GM11168 (cell line): ENCODE results near the gene TENT5C.

Experiments used
- in situ Hi-C: fragments of 300-500 bp; cut with MboI; formaldehyde crosslinking; loops from one replicate; pipeline ENCODE4 v1.12.0; 2022; ENCODE audit warnings: low sequenced_read_pairs; ENCODE audit not compliant: unreplicated experiment

TENT5C gene

DNA sequence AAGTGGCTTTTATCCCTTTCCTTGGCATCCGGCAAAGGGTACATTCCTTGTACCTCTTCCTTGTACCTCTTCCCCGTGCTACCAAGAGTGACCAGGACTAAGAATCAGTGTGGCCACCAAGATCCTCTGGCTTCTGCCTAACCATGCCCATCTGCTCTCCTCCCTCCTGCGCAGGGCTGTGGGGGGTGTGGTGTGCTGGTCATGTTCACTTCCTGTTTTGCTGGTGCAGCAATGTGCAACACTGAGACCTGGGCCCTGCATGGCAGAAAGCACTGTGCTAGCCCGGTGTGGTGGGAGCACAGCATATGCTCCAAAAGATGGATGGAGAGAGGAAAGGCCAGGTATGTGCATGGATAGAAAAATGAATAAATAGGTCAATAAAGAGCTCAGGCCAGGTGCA, 33.3 kb upstream of the TENT5C start:
- in situ Hi-C loops, result no loop called here

DNA sequence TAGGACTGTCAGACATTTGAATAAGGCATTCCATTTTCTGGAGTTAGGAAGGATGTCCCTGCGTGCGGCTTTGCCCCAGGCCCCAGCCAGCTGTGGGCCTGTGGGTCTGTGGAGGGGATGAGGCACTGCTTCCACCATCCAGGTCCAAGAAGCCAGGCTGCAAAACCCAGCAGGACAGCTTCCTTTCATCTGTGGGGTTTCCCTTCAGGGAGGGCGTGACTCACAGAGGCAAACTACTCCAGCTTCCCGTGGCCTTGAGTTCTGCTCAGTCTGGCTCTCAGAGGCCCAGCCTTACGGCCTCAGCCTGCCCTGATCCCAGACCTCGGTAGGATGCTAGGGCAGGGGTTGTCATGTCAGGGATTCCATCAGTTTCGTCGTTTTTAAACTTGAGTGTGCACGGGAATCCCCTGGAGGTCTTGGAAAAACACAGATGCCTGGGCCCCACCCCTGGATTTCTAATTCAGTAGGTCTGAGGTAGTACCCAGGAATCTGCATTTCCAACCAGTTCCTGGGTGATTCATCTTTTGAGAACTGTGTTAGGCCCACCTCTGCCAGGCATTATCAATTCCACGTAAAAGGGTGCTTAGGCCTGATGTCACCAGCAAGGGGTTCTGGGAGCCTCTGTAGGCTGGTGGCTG, 32.3 kb upstream of the TENT5C start:
- in situ Hi-C loops, result no loop called here

DNA sequence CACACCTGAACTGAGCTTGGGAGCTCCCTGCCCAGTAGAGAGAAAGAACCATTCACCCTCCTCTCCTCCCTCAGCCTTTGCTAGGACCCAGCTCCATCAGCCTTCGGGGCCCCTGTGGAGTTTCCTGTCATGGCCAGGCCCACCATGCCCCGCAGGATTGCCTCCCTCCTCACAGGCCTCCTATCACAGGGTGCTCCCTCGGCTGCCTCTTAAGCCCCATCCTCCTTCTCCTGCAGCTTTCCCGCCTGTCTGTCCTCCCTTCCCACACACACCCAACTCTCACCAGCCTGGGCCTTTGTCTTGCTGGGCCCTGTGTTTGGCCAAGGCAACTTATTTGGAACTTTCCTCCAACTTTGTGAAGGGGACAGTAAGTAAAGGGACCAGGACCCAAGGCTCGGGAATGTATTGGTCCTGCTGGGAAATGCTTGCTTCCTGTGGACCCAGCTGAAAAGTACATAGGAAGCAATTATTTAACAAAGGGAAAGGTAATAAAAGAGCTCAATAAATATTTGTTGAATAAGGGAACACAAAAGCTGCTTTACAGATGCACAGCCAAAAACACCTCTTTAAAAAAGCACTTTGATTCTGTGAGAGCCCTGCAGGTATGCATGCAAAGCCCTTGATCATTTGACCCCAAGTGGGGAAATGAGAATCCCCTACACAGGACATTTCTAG, 31.6 kb upstream of the TENT5C start:
- in situ Hi-C loops, result no loop called here

DNA sequence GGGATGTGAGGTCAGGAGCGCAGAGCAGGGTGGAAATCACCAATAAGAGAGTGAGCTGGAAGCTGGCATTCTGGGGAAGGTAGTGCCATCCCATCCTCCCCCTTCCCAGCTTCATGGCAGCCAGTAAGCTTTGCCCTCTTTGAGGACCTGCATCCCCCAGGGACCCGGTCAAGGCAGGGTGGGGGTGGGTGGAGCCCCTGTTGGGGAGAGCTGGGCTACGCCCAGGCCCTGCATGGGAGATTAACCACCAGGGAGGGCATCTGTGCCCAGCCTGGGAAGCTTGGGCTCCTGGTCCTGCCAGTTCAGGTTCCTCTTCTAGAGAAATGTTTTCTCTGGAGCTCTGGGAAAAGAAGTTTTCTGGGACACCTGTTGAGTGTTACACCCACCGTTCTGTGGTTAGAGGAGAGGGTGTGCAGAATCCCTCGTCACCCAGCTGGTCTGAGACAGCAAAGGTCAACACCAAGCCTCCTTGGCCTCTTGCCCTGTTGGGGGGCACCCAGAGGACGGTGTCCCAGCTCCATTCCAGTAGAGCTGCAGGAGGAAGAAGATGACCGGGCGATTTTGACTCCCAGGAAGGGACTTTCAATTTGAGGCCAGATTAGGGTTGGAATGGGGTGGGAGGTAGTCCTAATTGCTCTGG, 30.1 kb upstream of the TENT5C start:
- in situ Hi-C loops, result no loop called here

DNA sequence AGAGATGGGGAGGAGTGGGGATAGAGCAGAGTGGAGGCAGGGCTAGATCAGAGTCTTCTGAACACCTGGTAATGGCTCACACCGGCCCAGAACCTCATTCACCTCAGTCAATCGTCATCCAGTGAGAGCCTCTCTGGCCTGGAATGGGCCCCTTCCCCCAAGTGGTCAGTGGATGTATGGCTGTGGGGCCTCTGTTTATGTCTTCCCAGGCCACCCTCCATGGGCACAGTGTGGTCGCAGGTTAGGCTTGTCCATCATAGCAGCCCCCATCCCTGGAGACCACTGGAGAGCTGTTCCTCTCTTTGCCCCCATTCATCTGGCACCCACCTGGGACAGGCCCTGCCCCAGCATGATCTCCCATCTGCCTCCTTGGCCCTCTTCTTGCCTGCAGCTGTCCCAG, 29.6 kb upstream of the TENT5C start:
- in situ Hi-C loops, result no loop called here

DNA sequence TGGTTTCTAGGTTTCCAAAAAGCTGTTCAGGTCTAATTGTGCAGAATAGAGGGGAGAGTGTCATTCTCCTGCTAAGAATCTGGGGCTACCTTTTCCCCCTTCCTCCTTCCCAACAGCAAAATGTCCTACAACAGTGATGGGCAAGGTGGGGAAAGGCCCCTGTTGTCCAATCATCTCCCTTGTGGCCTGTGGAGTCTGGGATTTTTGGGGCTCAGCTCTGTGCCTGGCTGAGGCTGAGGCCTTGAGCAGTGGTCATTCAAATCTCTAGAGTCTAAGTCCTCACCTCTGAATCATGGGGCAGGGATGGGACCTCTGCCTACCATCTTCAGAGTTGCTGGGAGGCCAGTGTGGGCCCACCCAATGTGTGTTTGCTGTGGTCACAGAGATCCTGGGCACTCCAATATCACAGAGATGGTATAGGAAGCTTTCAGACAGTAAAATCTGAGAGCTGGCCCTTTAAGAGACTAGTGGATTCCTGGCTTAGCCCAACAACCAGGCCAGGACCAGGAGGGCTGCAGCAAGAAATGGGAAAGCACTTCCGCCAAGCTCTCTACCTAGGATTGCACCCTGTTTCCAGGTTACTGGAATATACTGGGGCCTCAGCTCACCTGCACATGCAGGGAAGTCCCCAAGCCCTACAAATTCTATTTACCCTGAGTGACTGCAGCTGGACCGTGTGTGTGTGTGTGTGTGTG, 28.5 kb upstream of the TENT5C start:
- in situ Hi-C loops, result no loop called here

DNA sequence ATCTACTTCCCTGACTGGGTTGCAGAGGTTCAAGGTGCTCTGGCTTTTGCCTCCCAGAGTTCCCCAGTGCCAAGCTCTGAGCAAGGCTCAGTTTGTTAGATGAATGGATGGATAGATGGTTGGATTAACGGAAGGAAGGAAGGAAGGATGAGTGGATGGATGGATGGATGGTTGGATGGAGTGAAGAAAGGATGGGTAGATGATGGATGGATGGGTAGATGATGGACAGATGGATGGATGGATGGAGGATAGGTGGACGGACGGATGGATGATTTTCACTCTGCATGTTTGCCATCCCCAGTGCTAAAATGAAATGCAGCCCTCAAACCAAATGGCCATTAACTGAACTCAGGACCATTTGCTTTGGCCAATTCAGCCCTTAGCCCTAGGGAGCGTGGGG, 27.4 kb upstream of the TENT5C start:
- in situ Hi-C loops, result no loop called here

DNA sequence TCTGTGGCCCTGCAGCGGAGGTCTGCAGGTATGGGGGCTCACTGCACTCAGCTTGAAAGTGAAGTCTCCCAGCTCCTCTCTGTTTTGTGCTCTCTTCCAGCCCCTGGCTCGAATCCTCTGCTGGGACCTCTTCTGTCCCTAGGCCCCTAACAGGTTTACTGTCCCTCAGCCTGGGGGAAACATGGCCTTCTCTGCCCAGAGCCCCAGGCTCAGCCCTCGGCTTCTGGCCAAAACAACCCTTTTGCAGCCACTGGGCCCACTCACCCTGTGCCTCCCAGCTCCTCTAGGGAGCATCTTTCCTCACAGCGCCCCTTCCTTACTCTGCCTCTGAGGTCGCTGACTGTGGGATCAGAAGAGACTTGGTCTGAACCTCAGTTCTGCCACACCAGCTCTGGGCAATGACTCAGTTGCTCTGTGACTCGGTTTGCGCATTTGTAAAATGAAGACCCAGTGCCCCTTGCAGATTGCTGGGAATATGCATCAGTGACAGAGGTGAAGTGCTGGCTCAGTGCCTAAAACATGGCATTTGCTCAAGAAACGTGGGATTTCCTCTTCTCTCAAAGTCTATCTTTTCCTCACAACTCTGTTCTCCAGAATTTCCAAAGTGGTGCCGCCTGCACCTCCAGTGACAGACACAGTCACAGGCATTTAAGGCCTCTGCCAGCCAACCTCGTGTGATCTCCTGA, 26.5 kb upstream of the TENT5C start:
- in situ Hi-C loops, result no loop called here

DNA sequence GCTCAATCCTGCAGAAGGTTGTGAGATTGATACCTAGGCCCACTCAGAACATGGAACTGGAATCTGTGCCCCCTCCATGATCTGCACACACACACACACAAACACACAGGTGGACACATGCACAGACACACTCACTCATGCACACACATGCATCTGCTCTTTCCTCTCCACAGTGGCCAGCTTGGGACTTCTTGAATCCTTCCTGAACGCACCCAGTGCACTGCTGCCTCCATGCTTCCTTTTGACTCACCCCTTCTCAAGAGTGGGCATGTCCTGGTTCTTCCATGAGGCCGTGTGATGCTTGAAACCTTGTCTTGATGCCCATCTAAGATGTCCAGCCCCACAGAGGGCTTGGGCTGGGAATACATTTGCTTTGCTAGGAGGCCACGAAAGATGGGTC, 25.4 kb upstream of the TENT5C start:
- in situ Hi-C loops, result no loop called here

DNA sequence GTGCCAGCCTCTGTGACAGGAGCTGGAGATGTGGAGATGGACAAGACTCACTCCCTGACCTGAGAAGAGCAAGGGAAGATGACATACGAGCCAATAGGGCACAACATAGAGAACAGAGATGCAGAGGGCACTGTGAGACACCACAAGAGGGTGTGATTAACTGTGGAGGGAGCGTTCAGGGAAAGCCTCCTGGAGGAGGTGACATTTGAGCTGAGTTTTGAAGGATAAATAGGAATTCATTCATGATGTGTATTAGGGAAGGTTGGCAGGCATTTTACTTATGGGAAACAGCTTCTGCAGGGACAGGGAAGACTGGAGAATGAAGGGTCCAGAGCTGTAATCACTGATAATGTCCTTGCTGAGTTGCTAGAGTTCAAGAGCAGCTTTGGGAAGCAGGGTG, 25.0 kb upstream of the TENT5C start:
- in situ Hi-C loops, result no loop called here

DNA sequence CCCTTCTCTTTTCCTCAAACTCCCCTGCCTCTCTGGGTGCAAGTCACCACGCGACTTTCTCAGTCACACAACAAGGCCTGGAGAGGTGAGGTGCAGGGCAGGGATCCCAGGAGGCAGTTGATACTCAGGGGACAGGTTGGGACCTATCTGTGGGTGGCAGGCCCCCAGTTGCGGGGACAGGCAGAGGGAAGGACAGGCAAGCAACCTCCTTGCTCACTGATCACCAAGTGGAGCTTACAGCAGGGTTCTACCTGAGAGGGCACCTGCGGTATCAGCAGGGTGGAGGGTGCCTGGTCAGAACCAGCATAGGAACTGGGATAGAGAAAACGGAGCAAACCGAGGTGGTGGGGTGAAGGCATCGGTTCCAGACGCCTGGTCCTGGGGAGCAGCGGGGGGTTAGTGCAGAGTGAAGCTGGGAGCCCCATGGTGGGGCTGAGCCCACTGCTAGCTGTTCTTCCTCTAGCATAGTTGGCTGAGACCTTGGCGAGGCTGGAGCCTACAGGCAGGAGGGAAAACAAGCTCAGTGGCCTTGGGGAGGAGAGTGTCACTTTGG, 24.4 kb upstream of the TENT5C start:
- in situ Hi-C loops, result no loop called here

DNA sequence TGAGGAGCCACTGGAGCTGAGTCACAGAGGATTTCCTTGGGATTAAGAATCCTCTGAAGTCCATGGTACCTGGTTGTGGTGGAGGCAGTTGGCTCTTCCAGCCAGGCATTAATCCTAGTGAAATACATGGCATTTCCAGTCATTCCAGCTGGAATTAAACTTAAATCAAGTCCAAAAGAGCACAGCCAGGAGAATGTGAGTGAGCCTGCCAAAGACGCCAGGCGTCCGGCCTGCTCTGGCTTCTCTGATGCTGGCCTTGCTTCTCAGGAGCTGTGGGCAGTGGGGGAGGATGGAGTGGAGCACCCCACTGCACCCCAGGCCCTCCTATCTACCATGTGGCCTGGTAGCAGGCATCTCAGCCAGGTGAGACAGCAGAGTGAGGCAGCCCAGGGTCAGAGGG, 23.4 kb upstream of the TENT5C start:
- in situ Hi-C loops, result no loop called here

DNA sequence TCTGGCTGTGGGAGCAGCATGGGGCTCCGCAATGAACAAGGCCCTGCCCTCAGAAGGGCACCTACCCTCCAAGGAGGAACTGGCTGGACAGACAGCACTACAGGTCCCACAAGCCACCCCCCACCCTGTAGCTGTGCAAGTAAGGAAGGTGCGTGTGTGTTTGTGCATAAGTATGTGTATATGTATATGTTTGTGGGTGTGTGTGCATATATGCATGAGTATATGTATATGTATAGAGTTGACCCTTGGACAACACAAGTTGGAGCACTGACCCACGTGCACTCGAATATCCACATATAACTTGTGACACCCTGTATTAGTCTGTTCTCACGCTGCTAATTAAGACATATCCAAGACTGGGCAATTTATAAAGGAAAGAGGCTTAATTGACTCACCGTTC, 22.6 kb upstream of the TENT5C start:
- in situ Hi-C loops, result no loop called here

DNA sequence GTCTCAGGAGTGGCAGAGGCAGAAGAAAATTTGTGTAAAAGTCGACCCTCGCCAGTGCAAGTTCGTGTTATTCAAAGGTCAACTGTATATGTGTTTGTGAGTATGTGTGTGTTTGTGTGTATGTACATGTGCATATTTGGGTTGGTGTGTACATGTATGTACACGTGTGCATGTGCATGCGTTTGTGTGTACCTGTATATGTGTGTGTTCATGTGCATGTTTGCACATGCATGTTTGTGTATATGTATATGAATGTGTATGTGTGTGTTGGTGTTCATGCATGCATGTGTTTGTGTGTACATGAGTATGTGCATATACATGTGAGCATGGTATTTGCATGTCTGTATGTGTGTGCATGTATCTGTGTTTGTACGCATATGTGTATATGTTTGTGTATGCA, 21.7 kb upstream of the TENT5C start:
- in situ Hi-C loops, result no loop called here

DNA sequence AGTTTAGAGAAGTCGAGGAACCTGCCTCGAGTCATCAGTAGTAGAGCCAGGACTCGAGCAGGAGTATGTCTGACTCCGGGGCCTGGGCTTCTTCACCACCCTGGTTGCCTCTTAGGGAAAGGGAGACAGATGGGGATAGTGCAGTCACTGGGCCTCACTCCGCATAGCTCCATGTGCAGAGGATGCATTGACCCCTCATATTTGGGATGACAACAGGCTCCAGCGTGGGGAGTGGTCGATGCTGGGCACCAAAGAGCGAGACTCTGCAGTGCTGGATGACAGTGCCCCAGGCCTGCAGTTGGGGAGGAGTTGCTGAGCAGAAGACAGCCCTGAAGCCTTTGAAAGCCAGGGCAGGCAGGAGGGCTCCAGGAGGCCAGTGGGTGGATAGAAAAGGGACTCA, 20.8 kb upstream of the TENT5C start:
- in situ Hi-C loops, result no loop called here

DNA sequence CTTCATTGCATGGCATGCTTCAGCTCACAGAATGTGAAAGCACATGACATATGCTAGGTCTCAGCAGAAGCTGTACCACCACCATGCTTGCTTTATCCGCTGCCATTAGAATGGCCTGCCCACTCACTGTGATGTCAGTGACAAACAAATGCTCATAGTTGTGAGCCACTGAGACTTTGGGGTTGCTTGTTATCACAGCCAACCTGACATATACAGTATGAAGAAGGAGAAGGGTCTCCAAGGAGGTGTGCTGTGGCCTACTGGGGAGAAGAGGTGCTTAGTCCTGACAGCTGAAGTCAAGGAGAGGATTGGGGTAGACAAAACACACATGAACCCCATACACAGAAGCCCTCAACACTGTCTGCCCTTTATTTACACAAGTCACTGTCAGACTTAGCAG, 19.5 kb upstream of the TENT5C start:
- in situ Hi-C loops, result no loop called here

DNA sequence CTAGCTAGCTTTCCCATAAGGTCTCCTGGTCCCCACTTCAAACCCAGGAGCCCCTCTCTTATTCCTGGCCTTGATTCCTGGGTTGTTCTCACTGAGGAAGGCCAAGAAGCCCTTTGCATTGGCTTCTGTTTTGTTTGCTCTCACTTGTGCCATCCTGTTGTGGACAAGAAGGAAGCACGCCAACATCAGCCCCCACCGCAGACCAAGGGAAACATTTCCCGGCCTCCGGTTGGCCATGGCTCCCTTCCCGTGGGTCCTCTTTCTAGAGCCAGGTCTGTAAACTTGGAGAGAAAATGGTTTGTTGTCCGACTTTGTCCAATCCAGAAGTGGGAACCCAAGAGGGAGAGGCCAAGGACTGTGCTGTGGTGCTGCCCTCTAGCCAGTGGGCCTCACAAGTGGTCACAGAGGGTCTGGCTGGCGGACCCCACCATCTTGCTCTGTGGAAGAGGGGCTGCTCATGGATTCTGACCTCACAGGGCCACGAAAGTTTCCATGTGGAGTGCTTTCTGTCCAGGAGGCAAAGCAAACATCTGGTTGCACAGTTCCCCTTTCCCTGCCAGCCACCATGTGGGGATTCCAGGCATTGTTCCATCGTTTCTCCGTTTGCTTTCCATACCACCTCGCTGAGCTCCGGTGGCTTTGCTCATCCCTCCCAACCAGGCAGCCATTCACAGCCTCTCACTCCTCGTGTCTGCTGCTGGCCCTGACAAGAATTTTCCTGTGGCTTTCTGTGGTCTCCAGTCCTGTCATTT, 18.9 kb upstream of the TENT5C start:
- in situ Hi-C loops, result no loop called here

DNA sequence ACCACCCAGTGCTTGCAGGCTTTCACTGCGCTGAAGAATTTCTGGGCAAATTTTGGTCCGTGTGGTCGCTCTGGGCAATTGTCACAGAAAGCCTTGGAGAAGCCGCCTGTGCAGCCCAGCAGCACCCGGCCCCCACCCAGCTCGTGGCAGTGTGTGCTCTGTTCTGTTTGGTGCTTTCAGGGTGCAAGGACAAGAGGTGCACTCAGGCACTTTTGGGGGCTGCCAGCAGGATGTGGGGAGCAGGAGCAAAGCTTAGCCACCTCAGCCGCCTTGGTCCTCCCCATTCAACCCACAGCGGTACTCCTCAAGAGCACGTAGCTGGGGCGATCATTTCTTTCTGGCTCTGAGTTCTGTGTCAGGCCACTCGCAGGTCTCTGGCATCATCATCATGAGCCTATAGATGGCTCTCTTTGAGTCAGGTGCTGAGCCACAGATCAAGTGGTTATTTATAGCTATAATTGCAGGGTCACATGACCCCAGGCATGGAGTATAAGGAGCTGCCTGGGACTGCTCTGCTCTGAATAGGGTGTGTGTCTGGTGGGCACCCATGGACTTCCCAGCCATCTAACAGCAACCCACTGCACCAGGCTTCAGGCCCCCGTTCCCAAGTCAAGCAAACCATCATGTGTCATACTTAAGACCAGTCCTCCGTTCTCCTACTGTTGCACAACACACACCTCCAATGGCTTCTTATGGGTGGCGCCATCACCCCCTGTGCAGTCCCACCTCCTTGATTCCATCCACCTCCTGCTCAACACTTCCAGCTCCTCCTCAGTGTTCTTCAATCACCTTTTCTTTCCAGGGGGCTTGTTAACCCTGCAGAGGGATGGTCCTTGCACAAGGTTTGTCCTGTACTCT, 18.1 kb upstream of the TENT5C start:
- in situ Hi-C loops, result no loop called here

DNA sequence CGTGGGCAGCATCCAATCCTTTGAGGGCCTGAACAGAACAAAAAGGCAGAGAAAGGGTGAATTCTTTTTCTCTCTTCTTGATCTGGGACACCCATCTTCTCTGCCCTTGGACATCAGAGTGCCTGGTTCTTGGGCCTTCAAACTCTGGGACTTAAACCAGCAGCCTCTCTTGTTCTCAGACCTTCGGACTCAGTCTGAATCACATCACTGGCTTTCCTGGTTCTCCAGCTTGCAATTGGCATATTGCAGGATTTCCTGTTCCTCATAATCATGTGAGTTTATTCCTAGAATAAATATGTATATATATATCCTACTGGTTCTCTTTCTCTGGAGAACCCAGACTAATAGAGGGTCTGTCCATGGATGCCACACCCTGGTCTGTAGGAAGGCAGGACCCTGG, 16.3 kb upstream of the TENT5C start:
- in situ Hi-C loops, result no loop called here
